Activated B cell treated with CpG ODN at 0.5 μM for 24 hours (primary cell): ENCODE measurements around the gene BLOC1S1. TPM values are rescaled to one million over a fixed set of nuclear protein-coding genes. Genes with fewer than 3 reads are reported as not detected.

Source experiments
- ATAC-seq: fragments of 200-7000 bp; cut with Tn5 transposase; one replicate; pipeline ENCODE4 v1.10.0; 2021; ENCODE audit warnings: low read depth, mild to moderate bottlenecking, moderate library complexity
- CTCF ChIA-PET: fragments of 350-600 bp; sonication (Branson Sonifier 250); formaldehyde crosslinking; loops from one replicate; lab custom pipeline; 2021; ENCODE audit warnings: antibody characterized with exemption; lab: Charles Lee
- POLR2A ChIA-PET: fragments of 350-600 bp; sonication (Branson Sonifier 250); formaldehyde crosslinking; loops from one replicate; lab custom pipeline; 2021; ENCODE audit warnings: antibody characterized with exemption; lab: Charles Lee
- DNase-seq: peaks from one replicate; pipeline ENCODE4 v3.0.0; 2022
- H3K27ac Mint-ChIP-seq: one replicate; pipeline ENCODE4 v1.8.0; 2020; ENCODE audit warnings: mixed read lengths
- H3K27me3 Mint-ChIP-seq: one replicate; pipeline ENCODE4 v1.8.0; 2021; ENCODE audit warnings: mixed read lengths
- H3K36me3 Mint-ChIP-seq: one replicate; pipeline ENCODE4 v1.8.0; 2021; ENCODE audit warnings: low read depth, mixed read lengths
- H3K4me1 Mint-ChIP-seq: one replicate; pipeline ENCODE4 v1.8.0; 2021; ENCODE audit warnings: mixed read lengths
- H3K4me3 Mint-ChIP-seq: one replicate; pipeline ENCODE4 v1.8.0; 2020; ENCODE audit warnings: mild to moderate bottlenecking, mixed read lengths
- H3K9me3 Mint-ChIP-seq: one replicate; pipeline ENCODE4 v1.8.0; 2020; ENCODE audit warnings: mixed read lengths
- CTCF ChIP-seq: fragments of 200-600 bp; IDR thresholded peaks from one replicate; pipeline ENCODE4 v1.8.0; 2022; ENCODE audit warnings: antibody characterized with exemption, mild to moderate bottlenecking
- intact Hi-C: fragments of 100-400 bp; cut with micrococcal nuclease; formaldehyde crosslinking; loops from one replicate; pipeline ENCODE4 v1.15.1; 2024
- total RNA-seq: library from RNA; stranded (reverse); gene quantifications from 2 replicates; pipeline ENCODE4 v1.2.3, GENCODE V29; 2022

Gene BLOC1S1
- total RNA-seq, 1 donor from 2014 or later: 91.0 TPM

GRCh38 chr12:55720894-55721444 is 5.1 kb downstream of the BLOC1S1 start:
- CTCF ChIA-PET: interaction anchor here (0.8 to 1.3 kb wide), 2 partner anchors 16 to 64 kb away, joined by 3 read pairs; no protein-coding TSS in a partner anchor
- Mint-ChIP-seq H3K27me3 (no peaks in the 10 kb centered on the region), H3K4me1 (peaks cover 32% of the 10 kb centered on the region), H3K27ac (no peak overlapping the region), H3K36me3 (peaks cover 31% of the 10 kb centered on the region), H3K9me3 (no peaks in the 10 kb centered on the region), H3K4me3 (no peak overlapping the region)
- no peak for ATAC-seq
- POLR2A ChIA-PET: no interaction called here
- intact Hi-C loops: no loop called here
- TF ChIP-seq CTCF: no peak
- DNase-seq: no peak

- ChIA-PET POLR2A (no interaction called here), CTCF (interaction anchor here (0.8 to 4.2 kb wide), 2 partner anchors 15 to 65 kb away, joined by 3 to 51 read pairs; no protein-coding TSS in a partner anchor)
- ATAC-seq (no peak), DNase-seq (no peak)
- intact Hi-C loops: no loop called here
- Mint-ChIP-seq H3K36me3 (peaks cover 35% of the 10 kb centered on the region), H3K4me1 (peaks cover 29% of the 10 kb centered on the region), H3K27me3 (no peaks in the 10 kb centered on the region), H3K27ac (no peak overlapping the region), H3K9me3 (no peaks in the 10 kb centered on the region), H3K4me3 (no peak overlapping the region)
- no peak for TF ChIP-seq CTCF
Observed at GRCh38 chr12:55721601-55722213, 5.9 kb downstream of the BLOC1S1 start.

GRCh38 chr12:55722948-55723347 is 7.1 kb downstream of the BLOC1S1 start:
- Mint-ChIP-seq H3K4me1 (peaks cover 29% of the 10 kb centered on the region), H3K36me3 (peaks cover 34% of the 10 kb centered on the region), H3K27ac (peak overlapping the region; percentile 56), H3K27me3 (no peaks in the 10 kb centered on the region), H3K9me3 (no peaks in the 10 kb centered on the region), H3K4me3 (no peak overlapping the region)
- POLR2A ChIA-PET: interaction anchor here (1.1 kb wide), 1 partner anchor 17 kb away, joined by 3 read pairs; no protein-coding TSS in a partner anchor
- no peak for ATAC-seq
- no peak for TF ChIP-seq CTCF
- CTCF ChIA-PET: interaction anchor here (4.2 kb wide), 1 partner anchor 14 kb away, joined by 51 read pairs; no protein-coding TSS in a partner anchor
- intact Hi-C loops: no loop called here
- no peak for DNase-seq

GRCh38 chr12:55723516-55724225 is 7.8 kb downstream of the BLOC1S1 start:
- CTCF ChIA-PET: interaction anchor here (4.2 kb wide), 1 partner anchor 13 kb away, joined by 51 read pairs; no protein-coding TSS in a partner anchor
- intact Hi-C loops: loop anchor here (1.0 kb wide), 1 partner anchor 14 kb away; no protein-coding TSS in a partner anchor
- ATAC-seq: no peak
- no peak for TF ChIP-seq CTCF
- DNase-seq: no peak
- POLR2A ChIA-PET: interaction anchor here (1.1 to 2.3 kb wide), 2 partner anchors 13 to 18 kb away, joined by 3 to 9 read pairs; no protein-coding TSS in a partner anchor
- H3K4me3 Mint-ChIP-seq: no peak overlapping the region
- peaks cover 30% of the 10 kb centered on the region for H3K36me3 Mint-ChIP-seq
- H3K4me1 Mint-ChIP-seq: peaks cover 23% of the 10 kb centered on the region
- H3K27ac Mint-ChIP-seq: peak overlapping the region; percentile 56
- no peaks in the 10 kb centered on the region for H3K27me3 Mint-ChIP-seq
- H3K9me3 Mint-ChIP-seq: no peaks in the 10 kb centered on the region
